PFSK-1 (cell line): ENCODE data around the gene EARS2.

ENCODE experiments used
- FOXP2 ChIP-seq: optimal IDR thresholded peaks from 2 replicates; pipeline ENCODE3; 2011; ENCODE audit warnings: borderline replicate concordance, control low read depth, inconsistent platforms; ENCODE audit not compliant: insufficient read depth; ENCODE audit errors: extremely low read length, extremely low read depth
- POLR2AphosphoS5 ChIP-seq: IDR thresholded peaks from 2 replicates; pipeline ENCODE4 v1.6.1; 2012; ENCODE audit warnings: low read depth, mild to moderate bottlenecking, control low read depth, low read length, moderate library complexity
- SIN3A ChIP-seq: IDR thresholded peaks from 2 replicates; pipeline ENCODE4 v1.6.1; 2012; ENCODE audit warnings: mild to moderate bottlenecking, low read length, moderate library complexity, borderline replicate concordance; ENCODE audit not compliant: insufficient read depth
- TAF1 ChIP-seq: IDR thresholded peaks from 2 replicates; pipeline ENCODE4 v1.6.1; 2012; ENCODE audit warnings: low read length, control low read depth, borderline replicate concordance; ENCODE audit not compliant: insufficient read depth
- TF ChIP-seq, protein P1 (sequence below), 2 experiments: IDR thresholded peaks; 2 replicates each; pipeline versions ENCODE4 v1.6.1 to v1.8.0; 2011 to 2012; ENCODE audit warnings: low read depth in 2 of 2, low read length in 2 of 2, control low read depth in 1 of 2, inconsistent platforms in 1 of 2, mild to moderate bottlenecking in 1 of 2, moderate library complexity in 1 of 2; ENCODE audit not compliant: insufficient read depth in 1 of 2

Gene EARS2

DNA sequence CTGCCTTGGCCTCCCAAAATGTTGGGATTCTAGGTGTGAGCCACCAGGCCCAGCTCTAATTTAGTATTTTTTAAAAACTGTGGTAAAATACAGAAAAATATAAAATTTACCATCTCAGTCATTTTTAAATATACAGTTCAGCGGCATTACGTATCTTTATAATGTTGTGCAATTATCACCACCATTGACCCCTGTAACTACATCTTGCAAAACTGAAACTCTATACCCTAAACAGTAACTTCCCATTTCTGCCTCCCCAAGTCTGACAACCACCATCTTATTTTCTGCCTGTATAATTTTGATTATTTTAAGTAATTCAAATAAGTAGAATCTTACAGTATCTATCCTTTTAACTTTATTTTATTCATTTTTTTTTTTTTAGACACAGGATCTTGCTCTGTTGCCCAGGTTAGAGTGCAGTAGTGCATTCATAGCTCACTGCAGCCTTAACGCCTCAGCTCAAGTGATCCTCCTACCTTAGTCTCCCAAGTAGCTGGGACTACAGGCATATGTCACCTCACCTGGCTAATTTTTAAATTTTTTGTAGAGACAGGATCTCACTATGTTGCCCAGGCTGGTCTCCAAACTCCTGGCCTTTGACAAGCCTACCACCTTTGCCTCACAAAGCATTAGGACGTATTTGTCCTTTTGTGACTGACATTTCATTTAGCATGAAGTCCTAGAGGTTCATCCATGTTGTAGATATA lies 36.0 kb downstream of the EARS2 start:
- TF ChIP-seq TAF1 (no peak), FOXP2 (no peak), SIN3A (no peak), POLR2AphosphoS5 (no peak)
- TF ChIP-seq, protein P1, sequence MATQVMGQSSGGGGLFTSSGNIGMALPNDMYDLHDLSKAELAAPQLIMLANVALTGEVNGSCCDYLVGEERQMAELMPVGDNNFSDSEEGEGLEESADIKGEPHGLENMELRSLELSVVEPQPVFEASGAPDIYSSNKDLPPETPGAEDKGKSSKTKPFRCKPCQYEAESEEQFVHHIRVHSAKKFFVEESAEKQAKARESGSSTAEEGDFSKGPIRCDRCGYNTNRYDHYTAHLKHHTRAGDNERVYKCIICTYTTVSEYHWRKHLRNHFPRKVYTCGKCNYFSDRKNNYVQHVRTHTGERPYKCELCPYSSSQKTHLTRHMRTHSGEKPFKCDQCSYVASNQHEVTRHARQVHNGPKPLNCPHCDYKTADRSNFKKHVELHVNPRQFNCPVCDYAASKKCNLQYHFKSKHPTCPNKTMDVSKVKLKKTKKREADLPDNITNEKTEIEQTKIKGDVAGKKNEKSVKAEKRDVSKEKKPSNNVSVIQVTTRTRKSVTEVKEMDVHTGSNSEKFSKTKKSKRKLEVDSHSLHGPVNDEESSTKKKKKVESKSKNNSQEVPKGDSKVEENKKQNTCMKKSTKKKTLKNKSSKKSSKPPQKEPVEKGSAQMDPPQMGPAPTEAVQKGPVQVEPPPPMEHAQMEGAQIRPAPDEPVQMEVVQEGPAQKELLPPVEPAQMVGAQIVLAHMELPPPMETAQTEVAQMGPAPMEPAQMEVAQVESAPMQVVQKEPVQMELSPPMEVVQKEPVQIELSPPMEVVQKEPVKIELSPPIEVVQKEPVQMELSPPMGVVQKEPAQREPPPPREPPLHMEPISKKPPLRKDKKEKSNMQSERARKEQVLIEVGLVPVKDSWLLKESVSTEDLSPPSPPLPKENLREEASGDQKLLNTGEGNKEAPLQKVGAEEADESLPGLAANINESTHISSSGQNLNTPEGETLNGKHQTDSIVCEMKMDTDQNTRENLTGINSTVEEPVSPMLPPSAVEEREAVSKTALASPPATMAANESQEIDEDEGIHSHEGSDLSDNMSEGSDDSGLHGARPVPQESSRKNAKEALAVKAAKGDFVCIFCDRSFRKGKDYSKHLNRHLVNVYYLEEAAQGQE (IDR thresholded peaks at IDR 0.05; ENCODE audit: insufficient read depth in 1 of 2, low read depth in 2 of 2, low read length in 2 of 2): no peak

DNA sequence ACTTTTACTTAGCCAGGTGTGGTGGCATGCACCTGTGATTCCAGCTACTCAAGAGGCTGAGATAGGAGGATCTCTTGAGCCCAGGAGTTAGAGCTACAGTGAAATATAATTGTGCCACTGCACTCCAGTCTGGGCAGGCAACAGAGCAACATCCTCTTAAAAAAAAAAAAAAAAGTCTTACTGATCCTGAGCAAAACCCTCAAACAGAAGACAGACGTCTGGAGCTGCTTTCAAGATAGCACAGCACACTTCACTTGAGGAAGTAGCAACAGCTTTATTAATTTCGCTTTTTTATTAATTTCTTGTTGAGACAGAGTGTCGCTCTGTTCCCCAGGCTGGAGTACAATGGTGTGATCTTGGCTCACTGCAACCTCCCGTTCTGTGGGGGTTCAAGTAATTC lies 36.6 kb downstream of the EARS2 start:
- TF ChIP-seq FOXP2 (no peak), POLR2AphosphoS5 (no peak), SIN3A (no peak), TAF1 (no peak)
- TF ChIP-seq, protein P1 (IDR thresholded peaks at IDR 0.05; ENCODE audit: insufficient read depth in 1 of 2, low read depth in 2 of 2, low read length in 2 of 2): no peak

DNA sequence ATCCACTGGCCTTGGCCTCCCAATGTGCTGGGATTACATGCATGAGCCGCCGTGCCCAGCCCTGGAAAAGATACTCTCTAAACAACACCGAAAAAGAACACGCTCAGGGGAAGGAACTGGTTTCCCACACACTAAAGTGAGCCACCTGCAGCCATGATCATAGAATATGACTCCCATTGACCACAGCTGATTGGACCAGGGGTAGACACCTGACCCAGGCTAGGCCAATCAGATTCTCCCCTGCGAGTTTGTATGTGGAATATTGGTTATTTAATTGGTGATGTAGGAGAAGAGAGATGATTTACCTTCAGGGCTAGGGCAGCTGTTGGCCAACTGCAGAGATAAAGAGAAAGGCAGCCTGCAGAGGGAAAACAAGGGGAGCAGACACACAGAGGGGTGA lies 37.9 kb downstream of the EARS2 start:
- TF ChIP-seq FOXP2 (no peak), SIN3A (no peak), POLR2AphosphoS5 (no peak), TAF1 (no peak)
- TF ChIP-seq, protein P1 (IDR thresholded peaks at IDR 0.05; ENCODE audit: insufficient read depth in 1 of 2, low read depth in 2 of 2, low read length in 2 of 2): no peak

DNA sequence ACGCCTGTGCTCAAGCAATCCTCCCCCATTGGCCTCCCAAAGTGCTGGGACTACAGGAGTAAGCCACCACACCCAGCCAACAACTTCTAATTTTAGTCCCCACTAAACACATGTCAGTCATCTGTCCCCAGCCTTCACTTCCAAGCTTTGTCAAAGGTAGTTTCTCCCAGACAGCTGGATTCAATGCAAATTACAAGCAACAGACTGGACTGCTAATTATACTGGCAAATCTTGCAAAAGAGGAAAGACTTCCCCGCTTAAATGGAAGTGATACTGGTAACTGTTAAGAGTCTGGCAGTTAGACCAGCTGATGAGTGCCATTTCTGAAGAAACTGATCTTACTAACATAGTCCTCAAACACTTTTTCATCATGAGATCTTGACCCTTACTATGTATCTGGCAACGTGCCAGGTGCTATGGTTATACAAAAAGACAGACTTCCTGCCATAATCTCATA lies 38.7 kb downstream of the EARS2 start:
- TF ChIP-seq TAF1 (no peak), SIN3A (no peak), FOXP2 (no peak), POLR2AphosphoS5 (no peak)
- TF ChIP-seq, protein P1 (IDR thresholded peaks at IDR 0.05; ENCODE audit: insufficient read depth in 1 of 2, low read depth in 2 of 2, low read length in 2 of 2): no peak
